ENCODE measurements around the gene URI1.
A peak's percentile ranks its signal among the peaks of the same experiment; 100 is the strongest.
"Not testable (repeated sequence)": the region's sequence is repeated elsewhere in the genome, so short reads cannot be mapped to it uniquely, and the experiment has no call there.

Gene URI1

GRCh38 chr19:29942404-29943261, 594 bp downstream of the URI1 start:
- DNase-seq: peak; percentile 72

GRCh38 chr19:29943615-29944014, 1.6 kb downstream of the URI1 start:
- DNase-seq: no peak

GRCh38 chr19:29944390-29945012, 2.5 kb downstream of the URI1 start:
- no peak for DNase-seq

DNA sequence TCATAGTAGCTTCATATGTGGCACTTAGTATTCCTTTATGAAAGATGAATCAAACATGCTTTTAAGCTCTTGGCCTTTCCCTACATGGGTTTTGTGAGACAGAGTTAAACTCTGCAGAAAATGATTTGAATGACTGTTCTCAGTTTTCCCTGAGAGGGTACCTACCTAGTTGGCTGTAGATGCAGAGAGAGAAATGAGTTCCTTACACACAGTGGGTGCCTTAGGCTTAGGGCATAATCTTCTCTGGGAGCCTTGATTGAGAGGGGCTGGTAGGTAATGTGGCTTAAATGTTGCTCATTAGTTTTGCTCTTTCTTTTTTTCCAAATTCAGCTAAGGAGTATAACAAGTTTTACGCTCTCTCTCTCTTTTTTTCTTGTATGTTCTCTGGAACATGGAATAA, 3.0 kb downstream of the URI1 start:
- DNase-seq: no peak

GRCh38 chr19:29945433-29945832, 3.4 kb downstream of the URI1 start:
- DNase-seq: no peak

DNA sequence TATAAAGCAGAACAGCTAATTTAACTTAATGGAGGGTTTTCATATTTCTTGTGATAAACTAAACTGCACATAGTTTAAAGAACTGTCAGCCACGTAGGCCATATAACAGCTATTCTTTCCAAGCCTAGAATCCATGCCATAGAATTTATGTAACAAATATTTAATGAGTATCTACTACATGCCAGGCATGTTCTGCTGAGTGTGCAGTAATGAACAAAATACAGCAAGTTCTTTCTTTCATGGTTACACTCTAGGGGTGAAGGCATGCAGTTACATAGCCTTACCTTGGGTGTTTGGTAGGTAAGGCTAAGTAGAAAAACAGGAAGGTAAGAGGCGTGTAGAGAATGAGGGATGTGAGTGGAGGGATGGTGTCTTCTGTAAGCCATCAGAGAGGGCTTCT, 4.6 kb downstream of the URI1 start:
- no peak for DNase-seq

DNA sequence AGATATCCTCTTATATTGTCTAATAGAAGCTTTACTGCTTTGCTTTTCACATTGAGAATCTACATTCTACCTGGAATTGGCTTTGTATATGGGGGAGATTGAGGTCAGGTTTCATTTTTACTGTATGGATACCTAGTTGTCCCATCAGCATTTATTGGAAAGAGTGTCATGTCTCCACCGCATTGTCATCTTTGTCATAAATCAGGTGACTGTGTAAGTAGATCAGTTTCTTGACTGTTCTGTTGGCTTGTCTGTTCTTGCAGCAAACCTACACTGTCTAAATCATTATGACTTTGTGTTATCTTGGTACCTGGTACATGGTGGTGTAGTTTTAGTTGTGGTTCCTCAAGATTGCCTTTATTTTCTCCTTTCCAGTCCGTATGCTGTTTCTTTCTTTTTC, 5.8 kb downstream of the URI1 start:
- DNase-seq: no peak

GRCh38 chr19:29948759-29949470, 6.9 kb downstream of the URI1 start:
- not testable (repeated sequence) for DNase-seq

GRCh38 chr19:29952177-29952576, 10.1 kb downstream of the URI1 start:
- DNase-seq: no peak

DNA sequence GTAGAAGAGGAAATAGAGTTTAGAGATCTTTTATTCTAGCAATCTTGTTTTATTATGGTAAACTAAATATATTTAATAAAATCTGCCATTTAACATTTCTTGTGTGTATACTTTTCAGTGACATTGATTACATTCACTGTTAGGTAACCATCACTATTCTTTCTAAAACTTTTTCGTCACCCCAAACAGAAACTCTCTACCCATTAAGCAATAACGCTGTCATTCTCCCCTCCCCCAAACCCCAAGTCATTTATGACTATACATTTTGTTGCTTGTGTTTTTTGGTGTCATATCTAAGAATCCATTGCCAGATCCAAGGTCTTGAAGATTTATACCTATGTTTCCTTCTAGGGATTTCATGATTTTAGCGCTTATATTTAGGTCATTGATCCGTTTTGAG, 10.6 kb downstream of the URI1 start:
- no peak for DNase-seq

- no peak for DNase-seq
Observed at GRCh38 chr19:29953352-29954247, 11.6 kb downstream of the URI1 start.

- no peak for DNase-seq
Observed at GRCh38 chr19:29956855-29957254, 14.8 kb downstream of the URI1 start.

GRCh38 chr19:29961311-29961710, 19.3 kb downstream of the URI1 start:
- no peak for DNase-seq

- DNase-seq: no peak
Observed at GRCh38 chr19:29962793-29963192, 20.8 kb downstream of the URI1 start.

GRCh38 chr19:29963576-29963975, 21.5 kb downstream of the URI1 start:
- DNase-seq: no peak

GRCh38 chr19:29964171-29964570, 22.1 kb downstream of the URI1 start:
- no peak for DNase-seq

- DNase-seq: no peak
Observed at GRCh38 chr19:29965492-29965891, 23.5 kb downstream of the URI1 start.

- not testable (repeated sequence) for DNase-seq
Observed at GRCh38 chr19:29966142-29966541, 24.1 kb downstream of the URI1 start.

DNA sequence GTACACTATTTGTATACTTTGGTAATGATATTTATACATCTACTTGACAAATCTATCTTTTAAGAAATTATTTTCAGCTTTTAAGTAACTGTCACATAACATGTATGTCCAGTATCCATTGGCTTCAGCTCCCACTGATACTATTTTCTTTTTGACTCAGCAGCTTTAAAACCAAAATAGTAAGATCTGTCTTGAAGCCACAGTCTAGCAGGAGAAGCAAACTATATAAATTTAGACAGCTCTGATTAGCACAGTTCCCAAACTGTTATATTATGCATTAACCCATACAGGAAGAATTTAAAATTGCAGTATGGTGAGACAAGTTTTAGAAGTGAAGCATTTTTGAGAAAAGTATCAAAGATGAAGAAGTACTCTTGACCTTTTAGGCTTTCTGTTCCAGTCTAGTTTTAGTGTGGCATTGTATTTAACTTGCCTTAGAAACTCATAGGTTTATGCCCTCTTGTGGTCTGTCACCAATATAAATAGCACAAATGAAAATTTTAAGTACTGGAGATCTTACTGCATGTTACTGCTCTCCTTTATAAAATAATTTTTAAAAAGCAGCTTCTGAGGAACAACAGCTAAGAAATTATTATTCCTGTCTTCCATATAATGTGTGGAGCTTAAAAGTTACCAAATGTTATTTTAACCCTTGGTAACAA, 24.7 kb downstream of the URI1 start:
- no peak for DNase-seq

DNA sequence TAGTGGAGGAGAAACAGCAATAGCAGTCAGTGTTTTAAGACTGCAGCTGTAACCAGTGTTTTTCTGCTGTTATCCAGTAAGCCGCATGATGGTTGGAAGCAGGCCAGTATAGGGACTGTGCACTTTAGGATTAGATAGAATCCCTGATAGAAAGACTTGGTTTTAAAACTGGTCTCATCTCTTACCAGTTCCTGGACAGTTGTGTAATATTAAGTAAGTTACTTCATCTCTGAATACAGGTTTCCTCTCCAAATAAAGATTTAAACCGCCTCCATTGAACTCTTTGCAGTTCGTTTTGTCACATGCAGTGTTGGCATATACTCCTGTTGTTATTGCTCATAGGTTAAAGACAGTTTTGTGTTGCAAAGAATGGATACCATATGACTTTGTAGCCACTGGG, 25.6 kb downstream of the URI1 start:
- no peak for DNase-seq

GRCh38 chr19:29969891-29970290, 27.9 kb downstream of the URI1 start:
- no peak for DNase-seq

DNA sequence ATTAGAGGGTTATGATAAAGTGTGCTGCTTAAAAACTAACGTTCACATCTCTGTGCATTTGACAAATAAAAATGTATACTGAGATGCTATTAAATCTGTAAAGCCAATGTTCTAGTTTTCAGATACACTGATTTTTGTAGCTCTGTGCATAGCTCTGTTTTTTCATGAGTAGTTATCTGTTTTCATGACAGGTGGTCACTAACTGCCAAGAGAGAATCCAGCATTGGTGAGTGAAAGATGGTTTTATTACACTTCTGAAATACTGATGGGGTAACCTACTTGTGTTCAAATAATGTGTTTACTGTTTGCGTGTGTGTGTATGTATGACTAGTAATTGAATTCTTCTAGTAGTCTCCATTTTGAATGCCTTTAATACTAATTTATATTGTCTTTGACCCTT, 29.0 kb downstream of the URI1 start:
- no peak for DNase-seq

Measured in stimulated activated CD4-positive, alpha-beta T cell treated with anti-CD3 and anti-CD28 coated beads, Interleukin-12 subunit alpha, Interleukin-12 subunit beta, amount 100 ng/mL, for 4 hours (primary cell).